Choroid plexus epithelial cell (primary cell): Measurements from ENCODE around the gene CACNA2D3.

ENCODE experiments used
- DNase-seq: peaks from one replicate; pipeline ENCODE4 v3.0.0-alpha.2; 2010; ENCODE audit warnings: low read depth
- H3K4me3 ChIP-seq: 2 replicates; pipeline ENCODE4 v1.5.1; 2011; ENCODE audit warnings: low read depth, mild to moderate bottlenecking, control low read depth, low read length, moderate library complexity
- TF ChIP-seq, protein P1 (sequence below): conservative IDR thresholded peaks from 2 replicates; pipeline ENCODE4 v1.5.1; 2011; ENCODE audit warnings: low read depth, mild to moderate bottlenecking, control low read depth, inconsistent platforms, low read length, moderate library complexity

The CACNA2D3 gene

DNA sequence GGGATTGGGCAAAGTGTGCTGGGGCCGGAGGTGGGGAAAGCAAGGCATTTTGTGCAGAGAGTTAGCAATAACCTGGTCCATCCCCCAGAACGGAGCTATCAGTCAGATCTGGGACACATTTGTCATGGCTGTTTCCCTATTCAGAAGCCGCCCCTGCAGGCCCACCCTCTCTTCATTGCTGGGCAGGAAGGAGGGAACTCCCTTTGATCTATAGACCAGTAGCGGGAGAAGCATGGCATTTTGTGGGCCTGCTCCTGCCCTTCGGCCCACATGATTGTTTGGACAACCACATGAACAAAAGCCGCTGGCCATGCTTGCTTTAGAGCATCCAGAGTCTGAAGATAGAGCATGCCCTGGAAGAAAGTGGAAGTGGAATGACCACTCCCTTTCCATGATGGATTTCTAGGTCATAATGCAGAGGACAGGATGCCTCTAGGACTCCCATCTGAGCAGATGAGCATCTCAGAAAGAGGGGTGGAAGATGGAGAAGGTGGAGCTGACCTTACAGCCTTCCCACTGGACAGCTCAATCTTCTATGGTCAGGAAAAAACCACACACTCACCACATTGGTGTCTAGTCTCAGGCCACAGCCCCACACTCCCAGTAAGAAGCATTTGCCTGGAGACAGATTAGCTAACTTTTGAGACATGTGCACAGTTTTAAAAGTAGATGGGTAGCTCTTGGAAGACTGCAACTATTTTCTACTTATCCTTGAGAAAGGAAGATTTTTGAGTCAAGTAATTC lies 817.4 kb downstream of the CACNA2D3 start:
- TF ChIP-seq, protein P1, sequence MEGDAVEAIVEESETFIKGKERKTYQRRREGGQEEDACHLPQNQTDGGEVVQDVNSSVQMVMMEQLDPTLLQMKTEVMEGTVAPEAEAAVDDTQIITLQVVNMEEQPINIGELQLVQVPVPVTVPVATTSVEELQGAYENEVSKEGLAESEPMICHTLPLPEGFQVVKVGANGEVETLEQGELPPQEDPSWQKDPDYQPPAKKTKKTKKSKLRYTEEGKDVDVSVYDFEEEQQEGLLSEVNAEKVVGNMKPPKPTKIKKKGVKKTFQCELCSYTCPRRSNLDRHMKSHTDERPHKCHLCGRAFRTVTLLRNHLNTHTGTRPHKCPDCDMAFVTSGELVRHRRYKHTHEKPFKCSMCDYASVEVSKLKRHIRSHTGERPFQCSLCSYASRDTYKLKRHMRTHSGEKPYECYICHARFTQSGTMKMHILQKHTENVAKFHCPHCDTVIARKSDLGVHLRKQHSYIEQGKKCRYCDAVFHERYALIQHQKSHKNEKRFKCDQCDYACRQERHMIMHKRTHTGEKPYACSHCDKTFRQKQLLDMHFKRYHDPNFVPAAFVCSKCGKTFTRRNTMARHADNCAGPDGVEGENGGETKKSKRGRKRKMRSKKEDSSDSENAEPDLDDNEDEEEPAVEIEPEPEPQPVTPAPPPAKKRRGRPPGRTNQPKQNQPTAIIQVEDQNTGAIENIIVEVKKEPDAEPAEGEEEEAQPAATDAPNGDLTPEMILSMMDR = no peak
- no peak overlapping the region for H3K4me3 ChIP-seq
- DNase-seq = peak; percentile 24

DNA sequence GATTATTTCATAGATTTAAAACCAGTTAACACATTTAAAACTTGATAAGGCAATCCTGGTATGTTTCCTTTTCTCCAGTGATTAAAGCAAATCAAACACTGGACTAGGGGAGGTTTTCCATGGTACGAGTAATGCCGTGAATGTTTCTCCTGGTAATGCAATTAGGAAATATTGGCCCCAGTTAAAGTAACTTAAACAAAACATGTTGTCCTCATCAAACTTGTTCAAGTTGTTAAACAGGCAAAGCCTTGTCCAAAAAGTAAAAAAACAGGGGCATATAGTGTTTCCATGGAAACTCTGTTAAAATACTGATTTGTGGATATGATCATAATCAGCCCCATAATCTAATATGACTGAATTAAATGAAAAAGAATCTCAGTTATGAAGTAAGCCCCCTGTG lies 818.6 kb downstream of the CACNA2D3 start:
- TF ChIP-seq, protein P1 = no peak
- DNase-seq = no peak

DNA sequence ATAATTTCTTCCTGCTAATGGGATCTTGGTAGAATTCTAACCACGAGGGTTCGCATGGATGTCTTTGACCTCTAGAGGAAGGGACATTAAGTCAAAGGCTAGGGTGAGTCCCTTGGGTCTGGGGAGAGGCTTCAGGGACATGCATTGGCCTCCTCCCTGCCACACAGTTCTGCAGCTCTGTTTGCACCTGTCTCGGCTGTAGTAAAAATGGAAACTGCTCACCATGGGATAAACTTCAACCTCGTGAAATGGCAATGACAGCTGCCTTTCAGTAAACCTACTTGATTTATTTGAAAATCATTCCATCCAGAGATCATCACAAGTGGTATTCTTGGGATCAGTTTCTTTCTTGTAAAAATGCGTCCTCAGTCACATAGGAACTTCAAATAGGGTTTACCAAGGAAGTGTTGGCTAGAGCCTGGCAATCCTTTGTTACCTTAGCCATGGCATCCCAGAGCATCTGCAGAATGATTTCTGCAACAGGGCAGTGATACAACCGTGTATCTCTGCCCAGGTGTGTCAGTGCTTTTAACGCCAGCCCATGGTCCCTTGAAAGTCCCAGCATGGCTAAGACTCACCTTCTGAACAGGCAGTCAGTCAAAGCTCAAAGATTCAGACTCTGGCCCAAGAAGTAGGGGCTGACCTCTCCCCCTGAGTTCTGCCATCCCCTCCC lies 819.5 kb downstream of the CACNA2D3 start:
- H3K4me3 ChIP-seq = no peak overlapping the region
- TF ChIP-seq, protein P1 = no peak
- DNase-seq = no peak

More for the DNA sequence above, 818.6 kb downstream of the CACNA2D3 start:
- no peak overlapping the region for H3K4me3 ChIP-seq

DNA sequence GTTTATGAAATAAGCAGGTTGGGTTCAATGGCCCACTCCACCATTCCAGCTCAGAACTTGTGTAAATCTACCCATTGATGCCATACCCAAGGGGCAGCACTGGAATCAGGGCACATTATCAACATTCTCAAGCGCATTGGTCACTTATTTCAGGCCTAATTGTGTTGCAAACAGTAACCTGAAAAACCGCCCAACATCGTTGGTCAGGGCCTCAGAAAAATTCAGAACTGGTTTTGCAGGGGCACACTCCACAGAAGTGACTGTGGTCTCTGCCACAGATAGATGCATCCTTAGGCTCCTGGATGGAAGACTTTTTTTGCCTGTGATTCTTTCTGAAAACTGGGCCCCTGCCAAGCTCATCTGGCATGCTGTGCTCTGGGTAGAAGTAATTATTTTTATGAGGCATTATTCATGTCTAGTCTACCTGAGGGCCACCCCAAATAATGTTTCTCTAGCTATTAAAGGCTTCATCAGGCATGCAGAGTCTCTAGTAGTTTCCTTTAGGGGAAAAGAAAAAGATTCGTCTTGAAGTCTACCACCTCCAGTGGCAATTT lies 827.2 kb downstream of the CACNA2D3 start:
- DNase-seq = no peak
- TF ChIP-seq, protein P1 = no peak

DNA sequence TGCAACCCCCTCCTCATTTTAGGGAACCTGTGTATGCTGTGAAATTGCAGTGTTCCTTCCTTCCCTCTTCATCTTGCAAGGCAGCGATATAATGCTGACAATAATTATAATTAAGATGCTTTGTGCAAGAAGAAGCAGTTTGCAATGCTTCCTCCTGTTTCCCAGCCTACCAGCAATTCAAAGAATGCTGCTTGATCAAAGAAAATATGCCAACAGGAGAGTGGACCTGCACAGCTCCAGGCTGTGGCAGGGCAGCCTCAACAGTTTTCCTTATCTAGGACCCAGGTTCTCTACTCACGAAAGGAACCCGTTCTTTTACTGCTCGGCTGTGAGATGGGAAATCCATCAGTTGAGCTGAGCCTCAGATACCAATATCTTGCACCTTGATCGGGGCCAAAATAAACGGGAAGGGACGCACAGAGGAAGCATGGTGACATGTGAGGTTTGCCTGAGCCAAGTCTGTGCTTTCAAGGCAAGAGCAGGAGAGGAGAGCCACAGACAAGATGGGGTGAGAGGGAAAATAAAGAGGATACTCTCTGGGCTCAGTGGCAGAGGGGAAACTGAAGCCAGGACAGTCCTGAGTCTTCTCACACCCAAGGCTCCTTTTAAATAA lies 828.1 kb downstream of the CACNA2D3 start:
- H3K4me3 ChIP-seq = no peak overlapping the region
- no peak for DNase-seq
- TF ChIP-seq, protein P1 = no peak

More for the DNA sequence above, 827.2 kb downstream of the CACNA2D3 start:
- H3K4me3 ChIP-seq = no peak overlapping the region

DNA sequence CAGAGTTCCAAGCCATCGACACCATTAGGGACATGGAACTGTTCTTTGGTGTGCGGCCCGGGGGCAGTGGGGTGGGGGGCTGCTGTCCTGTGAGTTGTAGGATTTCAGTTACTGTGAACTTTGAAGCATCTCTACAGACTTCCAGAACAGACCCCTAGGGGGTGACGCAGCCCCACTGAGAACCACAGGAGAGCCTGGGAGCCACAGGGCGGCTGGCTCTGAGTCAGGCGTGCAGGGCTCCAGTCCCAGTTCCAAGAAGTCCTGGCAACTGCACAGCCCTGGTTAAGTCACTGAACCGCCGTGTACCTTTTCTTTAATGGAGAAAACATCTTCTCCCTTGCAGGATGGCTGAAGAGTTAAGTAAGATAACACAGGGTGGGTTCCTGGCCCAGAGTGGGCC lies 829.1 kb downstream of the CACNA2D3 start:
- peak; percentile 94 for DNase-seq
- H3K4me3 ChIP-seq = no peak overlapping the region
- TF ChIP-seq, protein P1 = peak; percentile 89
